H1 (cell line): ENCODE data around the gene ABHD11. TPM values are rescaled to one million over a fixed set of nuclear protein-coding genes. Genes with fewer than 3 reads are reported as not detected.

Experiments
- CTCF ChIA-PET: fragments of 300-600 bp; sonication (Branson Sonifier 250); formaldehyde crosslinking; loops from one replicate; lab custom pipeline; 2021; ENCODE audit not compliant: partially characterized antibody; lab: Charles Lee
- POLR2A ChIA-PET: fragments of 300-600 bp; sonication (Branson Sonifier 250); formaldehyde crosslinking; loops from one replicate; lab custom pipeline; 2021; ENCODE audit warnings: inconsistent platforms; ENCODE audit not compliant: partially characterized antibody; lab: Charles Lee
- DNase-seq, 2 experiments: peaks; one replicate each; pipeline versions ENCODE4 v3.0.0 to v3.0.0-alpha.2; 2010 to 2022; ENCODE audit warnings: low spot score in 2 of 2, low read depth in 1 of 2, mixed read lengths in 1 of 2
- FAIRE-seq: peaks from 2 replicates; lab custom pipeline; 2011; peaks lifted over from hg19 to GRCh38; lab: Jason Lieb, UNC
- H2AFZ ChIP-seq: 2 replicates; pipeline ENCODE4 v1.8.1; 2012; ENCODE audit warnings: low read length, inconsistent platforms
- H2AK5ac ChIP-seq: 2 replicates; pipeline ENCODE4 v1.6.1; 2013; ENCODE audit warnings: low read depth, low read length
- H2BK120ac ChIP-seq: replicated peaks from 2 replicates; pipeline ENCODE3; 2013; ENCODE audit warnings: low read depth, low read length, inconsistent platforms
- H2BK12ac ChIP-seq: 2 replicates; pipeline ENCODE4 v1.6.1; 2013; ENCODE audit warnings: low read depth, low read length
- H2BK15ac ChIP-seq: 2 replicates; pipeline ENCODE4 v1.6.1; 2013; ENCODE audit warnings: low read length
- H2BK20ac ChIP-seq: 2 replicates; pipeline ENCODE4 v1.6.1; 2013; ENCODE audit warnings: low read length
- H2BK5ac ChIP-seq: 2 replicates; pipeline ENCODE4 v1.6.1; 2013; ENCODE audit warnings: low read depth, low read length
- H3K14ac ChIP-seq: 2 replicates; pipeline ENCODE4 v1.6.1; 2013; ENCODE audit warnings: inconsistent platforms; ENCODE audit not compliant: insufficient read length
- H3K18ac ChIP-seq: 2 replicates; pipeline ENCODE4 v1.6.1; 2013; ENCODE audit warnings: low read length; ENCODE audit errors: extremely low read depth
- H3K23ac ChIP-seq: 2 replicates; pipeline ENCODE4 v1.6.1; 2013; ENCODE audit warnings: inconsistent platforms; ENCODE audit not compliant: insufficient read length
- H3K23me2 ChIP-seq: 2 replicates; pipeline ENCODE4 v1.6.1; 2013; ENCODE audit warnings: low read depth, low read length
- H3K27ac ChIP-seq: 2 replicates; pipeline ENCODE4 v1.6.1; 2011; ENCODE audit warnings: low read depth, low read length, inconsistent platforms
- H3K27me3 ChIP-seq, 4 experiments: replicated peaks in 1 of 4; 1 replicate in 1 of 4; 2 replicates in 3 of 4; pipeline versions ENCODE4 v1.6.1 to v1.8.1; 2011 to 2013; ENCODE audit warnings: low read length in 3 of 4, mild to moderate bottlenecking in 3 of 4, inconsistent platforms in 2 of 4, mixed read lengths in 2 of 4, moderate library complexity in 1 of 4; ENCODE audit not compliant: control insufficient read depth in 3 of 4, insufficient read depth in 3 of 4; ENCODE audit errors: extremely low read depth in 1 of 4
- H3K36me3 ChIP-seq, 4 experiments: 2 replicates each; pipeline versions ENCODE4 v1.6.1 to v1.8.1; 2011 to 2013; ENCODE audit warnings: mild to moderate bottlenecking in 4 of 4, low read length in 3 of 4, moderate library complexity in 2 of 4, control low read depth in 1 of 4, inconsistent platforms in 1 of 4; ENCODE audit not compliant: insufficient read depth in 4 of 4, control insufficient read depth in 2 of 4
- H3K4ac ChIP-seq: replicated peaks from 2 replicates; pipeline ENCODE3; 2013; ENCODE audit warnings: low read length, low read depth, mixed read lengths, inconsistent platforms; ENCODE audit not compliant: insufficient read length
- H3K4me1 ChIP-seq, 4 experiments: replicated peaks in 1 of 4; 1 replicate in 1 of 4; 2 replicates in 3 of 4; pipeline versions ENCODE4 v1.6.1 to v1.8.1; 2011 to 2013; ENCODE audit warnings: low read length in 3 of 4, inconsistent platforms in 2 of 4, mixed read lengths in 1 of 4; ENCODE audit not compliant: insufficient read depth in 4 of 4, control insufficient read depth in 3 of 4
- H3K4me2 ChIP-seq, 2 experiments: 2 replicates each; pipeline versions ENCODE4 v1.6.1 to v1.8.1; 2011 to 2013; ENCODE audit warnings: low read depth in 2 of 2, low read length in 2 of 2, control low read depth in 1 of 2, inconsistent platforms in 1 of 2, mild to moderate bottlenecking in 1 of 2; ENCODE audit not compliant: insufficient read depth in 1 of 2
- H3K4me3 ChIP-seq, 4 experiments: fragments of 200-600, 300-600 bp in 1 of 4; sonication (generic), shearing (Covaris generic), sonication (Bioruptor Twin) in 1 of 4; 2 replicates each; pipeline versions ENCODE4 v1.5.1 to v1.8.1; 2011 to 2016; ENCODE audit warnings: low read length in 4 of 4, low read depth in 3 of 4, control low read depth in 2 of 4, inconsistent platforms in 2 of 4, mild to moderate bottlenecking in 2 of 4, mixed read lengths in 1 of 4, moderate library complexity in 1 of 4; ENCODE audit not compliant: insufficient read depth in 2 of 4; ENCODE audit errors: extremely low read depth in 1 of 4
- H3K56ac ChIP-seq: replicated peaks from 2 replicates; pipeline ENCODE3; 2013; ENCODE audit warnings: low read depth, mild to moderate bottlenecking, mixed read lengths, low read length, inconsistent platforms; ENCODE audit not compliant: insufficient read length
- H3K79me1 ChIP-seq: 2 replicates; pipeline ENCODE4 v1.6.1; 2013; ENCODE audit warnings: low read depth, low read length, control low read depth
- H3K79me2 ChIP-seq, 2 experiments: 2 replicates each; pipeline versions ENCODE4 v1.6.1 to v1.8.1; 2012 to 2013; ENCODE audit warnings: low read length in 2 of 2, mild to moderate bottlenecking in 2 of 2, inconsistent platforms in 1 of 2; ENCODE audit not compliant: insufficient read depth in 2 of 2, control insufficient read depth in 1 of 2
- H3K9ac ChIP-seq, 4 experiments: replicated peaks in 1 of 4; 1 replicate in 1 of 4; 2 replicates in 3 of 4; pipeline versions ENCODE4 v1.6.1 to v1.8.1; 2011 to 2013; ENCODE audit warnings: low read depth in 3 of 4, low read length in 3 of 4, control low read depth in 2 of 4, mild to moderate bottlenecking in 2 of 4, moderate library complexity in 2 of 4, inconsistent platforms in 1 of 4; ENCODE audit errors: extremely low read depth in 1 of 4
- H3K9me3 ChIP-seq, 2 experiments: 2 replicates each; pipeline versions ENCODE4 v1.6.1 to v1.8.1; 2012 to 2013; ENCODE audit warnings: mild to moderate bottlenecking in 2 of 2, moderate library complexity in 2 of 2, control low read depth in 1 of 2, inconsistent platforms in 1 of 2, low read depth in 1 of 2, low read length in 1 of 2, mixed read lengths in 1 of 2; ENCODE audit not compliant: insufficient read depth in 2 of 2
- H4K20me1 ChIP-seq, 2 experiments: replicated peaks in 1 of 2; 2 replicates each; pipeline versions ENCODE3 to v1.8.1; 2011 to 2013; ENCODE audit warnings: inconsistent platforms in 2 of 2, low read length in 2 of 2, mild to moderate bottlenecking in 1 of 2; ENCODE audit not compliant: insufficient read depth in 2 of 2, control insufficient read depth in 1 of 2
- H4K5ac ChIP-seq: 2 replicates; pipeline ENCODE4 v1.6.1; 2013; ENCODE audit warnings: low read length, low read depth, mixed read lengths, inconsistent platforms; ENCODE audit not compliant: insufficient read length
- H4K8ac ChIP-seq: 2 replicates; pipeline ENCODE4 v1.8.0; 2013; ENCODE audit warnings: mild to moderate bottlenecking, moderate library complexity, low read length, inconsistent platforms; ENCODE audit not compliant: insufficient read depth; ENCODE audit errors: extremely low read depth
- H4K91ac ChIP-seq: replicated peaks from 2 replicates; pipeline ENCODE3; 2013; ENCODE audit warnings: low read length, mixed read lengths, inconsistent platforms; ENCODE audit not compliant: insufficient read length
- ASH2L ChIP-seq: fragments of 200-600, 300-600 bp; sonication (generic); IDR thresholded peaks from one replicate; pipeline ENCODE4 v1.7.1; 2017; ENCODE audit warnings: low read length
- CTCF ChIP-seq, 3 experiments: IDR thresholded peaks; 1 replicate in 2 of 3; 2 replicates in 1 of 3; pipeline versions ENCODE4 v1.5.1 to v1.6.1; 2011; ENCODE audit warnings: low read length in 3 of 3, mild to moderate bottlenecking in 3 of 3, inconsistent platforms in 2 of 3, low read depth in 1 of 3, moderate library complexity in 1 of 3; ENCODE audit not compliant: insufficient read depth in 1 of 3; ENCODE audit errors: control extremely low read depth in 1 of 3
- HDAC2 ChIP-seq, 2 experiments: fragments of 300-600 bp in 1 of 2; sonication (generic) in 1 of 2; IDR thresholded peaks; 2 replicates each; pipeline ENCODE4 v1.6.1; 2011 to 2012; ENCODE audit warnings: low read depth in 2 of 2, low read length in 2 of 2, mild to moderate bottlenecking in 2 of 2, moderate library complexity in 2 of 2, borderline replicate concordance in 1 of 2, inconsistent platforms in 1 of 2
- MAX ChIP-seq: IDR thresholded peaks from 2 replicates; pipeline ENCODE4 v1.6.1; 2012; ENCODE audit warnings: inconsistent platforms
- NRF1 ChIP-seq: IDR thresholded peaks from 2 replicates; pipeline ENCODE4 v1.6.1; 2011; ENCODE audit warnings: mild to moderate bottlenecking, low read depth, low read length, improper control_type of control experiment
- POU5F1 ChIP-seq: IDR thresholded peaks from 2 replicates; pipeline ENCODE4 v1.6.1; 2011; ENCODE audit warnings: low read depth, mild to moderate bottlenecking, low read length, moderate library complexity
- SAP30 ChIP-seq: fragments of 300-600 bp; sonication (generic); IDR thresholded peaks from 2 replicates; pipeline ENCODE4 v1.7.1; 2012; ENCODE audit warnings: low read length, moderate library complexity, mild to moderate bottlenecking, inconsistent platforms; ENCODE audit not compliant: insufficient read depth, insufficient replicate concordance
- SP4 ChIP-seq: IDR thresholded peaks from 2 replicates; pipeline ENCODE4 v1.6.1; 2012; ENCODE audit warnings: low read length, inconsistent platforms
- SUZ12 ChIP-seq: fragments of 200-600 bp; sonication (generic); IDR thresholded peaks from 2 replicates; pipeline ENCODE4 v1.6.1; 2012; ENCODE audit warnings: mild to moderate bottlenecking, inconsistent platforms, low read length, moderate library complexity, mixed read lengths
- TBP ChIP-seq: IDR thresholded peaks from 2 replicates; pipeline ENCODE4 v1.6.1; 2011; ENCODE audit warnings: low read depth, low read length, improper control_type of control experiment
- WGBS, 2 experiments: shearing (Covaris generic) in 1 of 2; methylation state at CpG; one replicate each; pipeline versions ENCODE4 v1.1.6 to v1.1.7; 2013 to 2015; ENCODE audit warnings: low lambda C conversion rate in 2 of 2, mixed read lengths in 2 of 2, inconsistent platforms in 1 of 2, low coverage in 1 of 2, missing lambda C conversion rate in 1 of 2; ENCODE audit not compliant: insufficient replicate concordance in 2 of 2, insufficient coverage in 1 of 2, insufficient read length in 1 of 2; ENCODE audit errors: extremely low coverage in 1 of 2, missing lambda C conversion rate in 1 of 2; 5-methylcytosine and 5-hydroxymethylcytosine counted together
- polyA plus RNA-seq, 7 experiments: library from polyadenylated mRNA; depleted of rRNA in 3 of 7; stranded (reverse) in 5 of 7; unstranded in 2 of 7; fragments of >200 nt in 5 of 7; fragments of 200-250 nt in 2 of 7; gene quantifications; 1 replicate in 5 of 7; 2 replicates in 1 of 7; 4 replicates in 1 of 7; pipeline versions ENCODE4 v1.2.1 to v1.2.3, GENCODE V29; 2011 to 2013; ENCODE audit warnings: missing spikeins in 2 of 7, mixed read lengths in 2 of 7
- total RNA-seq: library from RNA; stranded (reverse); fragmentation: NEBNext Ultra II Directional; extraction: Animal tissue kit (Norgen Biotek cat#: 25700); gene quantifications from 2 replicates; pipeline ENCODE4 v1.2.1, GENCODE V29; 2021

ABHD11 gene
- total and polyA plus RNA-seq, 2 of the 8 experiments (the other 6 are each of a cell fraction or from before 2014, with no cell fraction given), result 19.8 to 42.2 TPM

GRCh38 chr7:73739387-73739767 lies 775 bp upstream of the ABHD11 start:
- DNase-seq, result no peak
- Histone ChIP-seq H3K4me1 (peaks cover 3 to 43% (median 25%) of the 10 kb centered on the region in 4 experiments), H3K9ac (peak overlapping the region; percentile 72 to 98 (median 92)), H3K56ac (peak overlapping the region; percentile 34), H3K4me2 (peak overlapping the region; percentile 65 to 85), H3K23me2 (peaks cover 18% of the 10 kb centered on the region), H2BK5ac (peak overlapping the region; percentile 40; the same call in 1 of the 2 replicates), H3K14ac (no peak overlapping the region), H3K4ac (no peak overlapping the region), H3K36me3 (peaks cover 4 to 16% (median 8%) of the 10 kb centered on the region in 4 experiments; a peak in 5 of 8 replicates), H4K8ac (peak overlapping the region; percentile 96; the same call in 1 of the 2 replicates), H2BK15ac (no peak overlapping the region), H2AFZ (no peak overlapping the region), H3K79me1 (no peaks in the 10 kb centered on the region), H2BK12ac (peak overlapping the region; percentile 82; the same call in 1 of the 2 replicates), H2BK120ac (no peak overlapping the region), H4K5ac (peak overlapping the region; percentile 77), H4K91ac (peak overlapping the region; percentile 50), H3K18ac (peak overlapping the region; percentile 87), H2AK5ac (0 out of 2 replicates have a peak overlapping the region, but pooled peaks have one; percentile 71), H3K27ac (peak overlapping the region; percentile 91), H3K9me3 (no peaks in the 10 kb centered on the region), H4K20me1 (peaks cover 8 to 20% of the 10 kb centered on the region in 2 experiments), H3K79me2 (peaks cover 0 to 8% of the 10 kb centered on the region in 2 experiments; a peak in 1 of 4 replicates), H3K27me3 (peaks cover 0 to 2% (median 0%) of the 10 kb centered on the region in 4 experiments; a peak in 2 of 7 replicates), H3K23ac (no peak overlapping the region), H3K4me3 (peak overlapping the region; percentile 70 to 93 (median 82)), H2BK20ac (no peak overlapping the region)
- FAIRE-seq, result no peak
- POLR2A ChIA-PET, result interaction anchor here (1.0 to 9.6 kb wide), 11 partner anchors 9 to 167 kb away, joined by 3 to 82 read pairs (median 4); partner anchors contain the start of genes CLDN3, CLDN4, METTL27 and MLXIPL
- 59% methylated on average over 13 of the region's 13 CpGs; no CpG with 5 or more reads in 1 of the 2 experiments for WGBS, 2 experiments
- CTCF ChIA-PET, result interaction anchor here (0.6 to 11.1 kb wide), 9 partner anchors 10 to 287 kb away, joined by 3 to 87 read pairs (median 4); no protein-coding TSS in a partner anchor
- no peak for TF ChIP-seq SUZ12
- TF ChIP-seq CTCF (IDR thresholded peaks at IDR 0.05; ENCODE audit: control extremely low read depth in 1 of 3, insufficient read depth in 1 of 3, low read depth in 1 of 3, low read length in 3 of 3), result no peak
- no peak for TF ChIP-seq MAX
- no peak for TF ChIP-seq HDAC2 (IDR thresholded peaks at IDR 0.05; ENCODE audit: borderline replicate concordance in 1 of 2, low read depth in 2 of 2, low read length in 2 of 2)
- TF ChIP-seq SP4, result no peak
- TF ChIP-seq ASH2L, result no peak
- TF ChIP-seq SAP30, result no peak
- TF ChIP-seq NRF1, result no peak
- TF ChIP-seq TBP, result no peak
- no peak for TF ChIP-seq POU5F1
